Parathyroid adenoma (tissue), 2 donors: Measurements from ENCODE around the gene AUTS2.

Experiments
- H2AFZ ChIP-seq: fragments of 300-600 bp; sonication (generic); one replicate; pipeline ENCODE4 v1.7.0; 2017; ENCODE audit warnings: antibody characterized with exemption, mild to moderate bottlenecking
- H3K27ac ChIP-seq: fragments of 300-600 bp; sonication (generic); one replicate; pipeline ENCODE4 v1.7.0; 2017
- H3K27me3 ChIP-seq: fragments of 300-600 bp; sonication (generic); one replicate; pipeline ENCODE4 v1.7.0; 2017; ENCODE audit warnings: low read length; ENCODE audit not compliant: control insufficient read depth, insufficient read depth
- H3K36me3 ChIP-seq: fragments of 300-600 bp; sonication (generic); one replicate; pipeline ENCODE4 v1.7.0; 2017; ENCODE audit warnings: low read length; ENCODE audit not compliant: control insufficient read depth, insufficient read depth
- H3K4me1 ChIP-seq: fragments of 300-600 bp; sonication (generic); one replicate; pipeline ENCODE4 v1.7.0; 2017; ENCODE audit warnings: control low read depth
- H3K4me2 ChIP-seq: fragments of 300-600 bp; sonication (generic); one replicate; pipeline ENCODE4 v1.7.0; 2017; ENCODE audit warnings: low read length
- H3K4me3 ChIP-seq: fragments of 300-600 bp; sonication (generic); one replicate; pipeline ENCODE4 v1.7.0; 2017; ENCODE audit warnings: low read depth, low read length
- H3K79me2 ChIP-seq: fragments of 300-600 bp; sonication (generic); one replicate; pipeline ENCODE4 v1.7.0; 2017; ENCODE audit warnings: control low read depth
- H3K9ac ChIP-seq: fragments of 300-600 bp; sonication (generic); one replicate; pipeline ENCODE4 v1.7.0; 2017; ENCODE audit warnings: mild to moderate bottlenecking
- H3K9me3 ChIP-seq: fragments of 300-600 bp; sonication (generic); one replicate; pipeline ENCODE4 v1.7.0; 2017; ENCODE audit warnings: low read length; ENCODE audit not compliant: control insufficient read depth
- TF ChIP-seq, protein P1 (sequence below): fragments of 300-600 bp; sonication (generic); IDR thresholded peaks from one replicate; pipeline ENCODE4 v1.7.0; 2017; ENCODE audit warnings: antibody characterized with exemption, mild to moderate bottlenecking
- donor health status: primary hyperparathyroidism.

AUTS2 gene

GRCh38 chr7:69772718-69773436, 174.6 kb downstream of the AUTS2 start:
- Histone ChIP-seq H3K9me3 (no peaks in the 10 kb centered on the region), H3K4me1 (no peaks in the 10 kb centered on the region), H3K9ac (no peak overlapping the region), H3K27ac (no peak overlapping the region), H3K27me3 (no peaks in the 10 kb centered on the region), H2AFZ (no peak overlapping the region), H3K4me3 (no peak overlapping the region), H3K4me2 (no peak overlapping the region), H3K79me2 (no peaks in the 10 kb centered on the region), H3K36me3 (no peaks in the 10 kb centered on the region)
- TF ChIP-seq, protein P1, sequence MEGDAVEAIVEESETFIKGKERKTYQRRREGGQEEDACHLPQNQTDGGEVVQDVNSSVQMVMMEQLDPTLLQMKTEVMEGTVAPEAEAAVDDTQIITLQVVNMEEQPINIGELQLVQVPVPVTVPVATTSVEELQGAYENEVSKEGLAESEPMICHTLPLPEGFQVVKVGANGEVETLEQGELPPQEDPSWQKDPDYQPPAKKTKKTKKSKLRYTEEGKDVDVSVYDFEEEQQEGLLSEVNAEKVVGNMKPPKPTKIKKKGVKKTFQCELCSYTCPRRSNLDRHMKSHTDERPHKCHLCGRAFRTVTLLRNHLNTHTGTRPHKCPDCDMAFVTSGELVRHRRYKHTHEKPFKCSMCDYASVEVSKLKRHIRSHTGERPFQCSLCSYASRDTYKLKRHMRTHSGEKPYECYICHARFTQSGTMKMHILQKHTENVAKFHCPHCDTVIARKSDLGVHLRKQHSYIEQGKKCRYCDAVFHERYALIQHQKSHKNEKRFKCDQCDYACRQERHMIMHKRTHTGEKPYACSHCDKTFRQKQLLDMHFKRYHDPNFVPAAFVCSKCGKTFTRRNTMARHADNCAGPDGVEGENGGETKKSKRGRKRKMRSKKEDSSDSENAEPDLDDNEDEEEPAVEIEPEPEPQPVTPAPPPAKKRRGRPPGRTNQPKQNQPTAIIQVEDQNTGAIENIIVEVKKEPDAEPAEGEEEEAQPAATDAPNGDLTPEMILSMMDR: no peak

GRCh38 chr7:69773535-69774225, 175.4 kb downstream of the AUTS2 start:
- H2AFZ ChIP-seq: no peak overlapping the region
- no peaks in the 10 kb centered on the region for H3K79me2 ChIP-seq
- no peaks in the 10 kb centered on the region for H3K4me1 ChIP-seq
- no peak overlapping the region for H3K4me2 ChIP-seq
- H3K27ac ChIP-seq: no peak overlapping the region
- no peaks in the 10 kb centered on the region for H3K27me3 ChIP-seq
- H3K9ac ChIP-seq: no peak overlapping the region
- no peak overlapping the region for H3K4me3 ChIP-seq
- H3K36me3 ChIP-seq: no peaks in the 10 kb centered on the region
- no peaks in the 10 kb centered on the region for H3K9me3 ChIP-seq
- TF ChIP-seq, protein P1: no peak

DNA sequence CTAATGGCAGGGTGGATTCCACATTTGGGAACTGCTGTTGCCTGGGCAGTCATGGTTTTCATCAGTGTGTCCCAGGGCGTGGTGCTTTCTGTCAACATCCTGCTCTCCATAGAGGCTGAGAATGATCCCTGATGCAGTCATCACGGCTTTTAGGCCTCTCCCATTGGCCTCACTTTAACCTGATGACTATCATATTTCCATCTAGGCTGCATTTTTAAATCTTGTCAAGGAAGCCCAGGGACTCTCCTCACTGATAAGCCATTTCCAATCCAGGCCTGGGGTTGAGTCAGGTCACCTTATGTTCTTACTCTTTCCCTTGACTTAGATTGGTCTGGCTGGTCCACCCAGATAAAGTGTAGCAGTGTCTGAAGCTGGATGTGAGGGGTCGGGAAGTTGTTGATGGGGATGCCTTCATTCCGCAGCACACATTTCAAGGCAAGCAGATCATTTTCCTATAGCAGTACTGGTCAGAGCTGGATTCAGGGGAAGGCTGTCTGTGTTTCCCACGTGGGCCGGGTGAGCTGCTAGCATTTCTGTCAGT, 177.0 kb downstream of the AUTS2 start:
- H3K9me3 ChIP-seq: no peaks in the 10 kb centered on the region
- no peaks in the 10 kb centered on the region for H3K4me1 ChIP-seq
- H3K4me2 ChIP-seq: no peak overlapping the region
- no peak overlapping the region for H3K27ac ChIP-seq
- no peaks in the 10 kb centered on the region for H3K36me3 ChIP-seq
- H3K27me3 ChIP-seq: no peaks in the 10 kb centered on the region
- H3K9ac ChIP-seq: no peak overlapping the region
- no peak overlapping the region for H3K4me3 ChIP-seq
- H2AFZ ChIP-seq: no peak overlapping the region
- H3K79me2 ChIP-seq: no peaks in the 10 kb centered on the region
- TF ChIP-seq, protein P1: no peak

- no peaks in the 10 kb centered on the region for H3K4me1 ChIP-seq
- H2AFZ ChIP-seq: no peak overlapping the region
- no peak overlapping the region for H3K4me3 ChIP-seq
- no peak overlapping the region for H3K4me2 ChIP-seq
- H3K79me2 ChIP-seq: no peaks in the 10 kb centered on the region
- no peak overlapping the region for H3K9ac ChIP-seq
- H3K27me3 ChIP-seq: no peaks in the 10 kb centered on the region
- H3K27ac ChIP-seq: no peak overlapping the region
- no peaks in the 10 kb centered on the region for H3K9me3 ChIP-seq
- H3K36me3 ChIP-seq: no peaks in the 10 kb centered on the region
- TF ChIP-seq, protein P1: no peak
These were observed 178.3 kb downstream of the AUTS2 start for GRCh38 chr7:69776611-69777010.
